Ascending aorta (tissue), 2 donors: Measurements from ENCODE around the gene MAN1C1. TPM values are rescaled to one million over a fixed set of nuclear protein-coding genes. Genes with fewer than 3 reads are reported as not detected.
A peak's percentile ranks its signal among the peaks of the same experiment; 100 is the strongest.
"Not testable (repeated sequence)": the region's sequence is repeated elsewhere in the genome, so short reads cannot be mapped to it uniquely, and the experiment has no call there.

Source experiments
- DNase-seq, 2 donors: peaks; one replicate each; pipeline ENCODE4 v3.0.0-alpha.2; 2019; ENCODE audit warnings: low spot score in 2 of 2
- H3K27ac ChIP-seq, 2 donors: fragments of 200-600 bp; sonication (generic); one replicate each; pipeline ENCODE4 v1.5.1; 2016 to 2017; ENCODE audit warnings: mild to moderate bottlenecking in 1 of 2
- H3K27me3 ChIP-seq: fragments of 200-600 bp; sonication (generic); one replicate; pipeline ENCODE4 v1.5.1; 2017
- H3K36me3 ChIP-seq, 2 donors: fragments of 200-600 bp; sonication (generic); one replicate each; pipeline ENCODE4 v1.5.1; 2016
- H3K4me1 ChIP-seq, 2 donors: fragments of 200-600 bp; sonication (generic); one replicate each; pipeline ENCODE4 v1.5.1; 2016 to 2017; ENCODE audit warnings: mild to moderate bottlenecking in 1 of 2
- H3K4me3 ChIP-seq, 2 donors: fragments of 200-600 bp; sonication (generic); one replicate each; pipeline ENCODE4 v1.5.1; 2016 to 2017; ENCODE audit warnings: mild to moderate bottlenecking in 1 of 2
- H3K9me3 ChIP-seq, 2 donors: fragments of 200-600 bp; sonication (generic); one replicate each; pipeline ENCODE4 v1.5.1; 2016
- intact Hi-C: fragments of 100-400 bp; cut with DNase I; formaldehyde crosslinking; loops from one replicate; pipeline ENCODE4 v1.15.1; 2023
- total RNA-seq: library from RNA; depleted of rRNA; stranded (reverse); fragments of >200 nt; gene quantifications from one replicate; pipeline ENCODE4 v1.1.0, GENCODE V29; 2016
- TF ChIP-seq, protein P1 (sequence below), 3 experiments: fragments of 200-600 bp in 2 of 3; fragments of 450-650 bp in 1 of 3; sonication (generic) in 2 of 3; IDR thresholded peaks; one replicate each; pipeline ENCODE4 v1.5.1; 2016 to 2019; ENCODE audit warnings: antibody characterized with exemption in 3 of 3, mild to moderate bottlenecking in 1 of 3, moderate library complexity in 1 of 3

Gene MAN1C1
- total RNA-seq, 1 donor from 2014 or later, result 14.3 TPM

DNA sequence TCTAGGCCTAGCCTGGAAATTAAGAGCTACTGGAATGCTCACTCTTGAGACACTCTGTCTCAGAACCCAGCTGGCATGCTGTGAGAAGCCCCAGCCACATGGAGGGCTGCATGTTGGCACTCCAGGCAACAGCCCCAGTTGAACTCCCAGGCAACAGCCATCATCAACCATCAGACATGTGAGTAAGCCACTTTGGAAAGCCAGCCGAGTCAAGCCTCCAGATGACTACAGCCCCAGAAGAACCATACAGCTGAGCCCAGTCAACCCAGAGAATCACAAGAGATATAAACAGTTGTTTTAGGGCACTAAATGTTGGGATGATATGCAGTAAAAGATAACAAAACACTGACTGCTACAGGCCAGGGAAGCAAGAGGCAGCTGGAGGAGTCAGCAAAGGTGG is 17.7 kb upstream of the MAN1C1 start:
- H3K9me3 ChIP-seq, result peaks cover 0 to 5% of the 10 kb centered on the region in 2 donors
- TF ChIP-seq, protein P1, sequence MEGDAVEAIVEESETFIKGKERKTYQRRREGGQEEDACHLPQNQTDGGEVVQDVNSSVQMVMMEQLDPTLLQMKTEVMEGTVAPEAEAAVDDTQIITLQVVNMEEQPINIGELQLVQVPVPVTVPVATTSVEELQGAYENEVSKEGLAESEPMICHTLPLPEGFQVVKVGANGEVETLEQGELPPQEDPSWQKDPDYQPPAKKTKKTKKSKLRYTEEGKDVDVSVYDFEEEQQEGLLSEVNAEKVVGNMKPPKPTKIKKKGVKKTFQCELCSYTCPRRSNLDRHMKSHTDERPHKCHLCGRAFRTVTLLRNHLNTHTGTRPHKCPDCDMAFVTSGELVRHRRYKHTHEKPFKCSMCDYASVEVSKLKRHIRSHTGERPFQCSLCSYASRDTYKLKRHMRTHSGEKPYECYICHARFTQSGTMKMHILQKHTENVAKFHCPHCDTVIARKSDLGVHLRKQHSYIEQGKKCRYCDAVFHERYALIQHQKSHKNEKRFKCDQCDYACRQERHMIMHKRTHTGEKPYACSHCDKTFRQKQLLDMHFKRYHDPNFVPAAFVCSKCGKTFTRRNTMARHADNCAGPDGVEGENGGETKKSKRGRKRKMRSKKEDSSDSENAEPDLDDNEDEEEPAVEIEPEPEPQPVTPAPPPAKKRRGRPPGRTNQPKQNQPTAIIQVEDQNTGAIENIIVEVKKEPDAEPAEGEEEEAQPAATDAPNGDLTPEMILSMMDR (IDR thresholded peaks at IDR 0.05), result no peak
- H3K27ac ChIP-seq, result no peak overlapping the region
- intact Hi-C loops, result no loop called here
- no peak for DNase-seq
- H3K36me3 ChIP-seq, result peaks cover 0 to 6% of the 10 kb centered on the region in 2 donors
- H3K4me1 ChIP-seq, result no peaks in the 10 kb centered on the region
- no peak overlapping the region for H3K4me3 ChIP-seq
- H3K27me3 ChIP-seq, result no peaks in the 10 kb centered on the region

DNA sequence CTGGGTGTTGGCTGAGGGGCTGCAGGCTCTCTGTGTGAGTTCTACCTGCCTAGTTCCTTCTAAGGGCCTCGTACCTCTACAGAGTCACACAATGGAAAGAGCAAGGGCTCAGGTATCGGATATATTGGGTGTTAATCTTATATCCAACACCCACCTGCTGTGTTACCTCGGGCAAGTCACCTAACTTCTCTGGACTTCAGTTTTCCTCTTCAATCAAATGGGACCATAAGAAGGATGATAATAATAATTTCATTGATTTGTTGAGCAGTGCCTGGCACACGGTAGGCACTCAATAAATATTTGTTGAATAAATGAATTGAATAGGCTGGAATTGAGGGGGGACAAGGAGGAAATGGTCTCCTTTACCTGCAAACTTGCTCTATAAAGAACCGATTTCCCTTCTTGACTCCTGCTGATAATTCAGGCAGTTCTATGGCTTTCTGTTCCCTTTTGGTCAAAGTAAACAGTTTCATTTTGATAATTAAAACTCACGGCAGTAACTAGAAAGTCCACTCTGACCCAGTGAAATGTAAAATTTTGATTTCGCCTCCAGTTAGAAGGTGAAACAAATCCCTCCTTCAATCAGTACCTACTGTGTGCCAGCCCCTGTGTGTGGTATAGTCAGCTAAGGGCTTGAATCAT is 16.5 kb upstream of the MAN1C1 start:
- no peak overlapping the region for H3K4me3 ChIP-seq
- H3K27me3 ChIP-seq, result no peaks in the 10 kb centered on the region
- no peaks in the 10 kb centered on the region for H3K4me1 ChIP-seq
- TF ChIP-seq, protein P1 (IDR thresholded peaks at IDR 0.05), result no peak
- no peak for DNase-seq
- peaks cover 0 to 5% of the 10 kb centered on the region in 2 donors for H3K9me3 ChIP-seq
- intact Hi-C loops, result no loop called here
- peaks cover 0 to 6% of the 10 kb centered on the region in 2 donors for H3K36me3 ChIP-seq
- H3K27ac ChIP-seq, result no peak overlapping the region

DNA sequence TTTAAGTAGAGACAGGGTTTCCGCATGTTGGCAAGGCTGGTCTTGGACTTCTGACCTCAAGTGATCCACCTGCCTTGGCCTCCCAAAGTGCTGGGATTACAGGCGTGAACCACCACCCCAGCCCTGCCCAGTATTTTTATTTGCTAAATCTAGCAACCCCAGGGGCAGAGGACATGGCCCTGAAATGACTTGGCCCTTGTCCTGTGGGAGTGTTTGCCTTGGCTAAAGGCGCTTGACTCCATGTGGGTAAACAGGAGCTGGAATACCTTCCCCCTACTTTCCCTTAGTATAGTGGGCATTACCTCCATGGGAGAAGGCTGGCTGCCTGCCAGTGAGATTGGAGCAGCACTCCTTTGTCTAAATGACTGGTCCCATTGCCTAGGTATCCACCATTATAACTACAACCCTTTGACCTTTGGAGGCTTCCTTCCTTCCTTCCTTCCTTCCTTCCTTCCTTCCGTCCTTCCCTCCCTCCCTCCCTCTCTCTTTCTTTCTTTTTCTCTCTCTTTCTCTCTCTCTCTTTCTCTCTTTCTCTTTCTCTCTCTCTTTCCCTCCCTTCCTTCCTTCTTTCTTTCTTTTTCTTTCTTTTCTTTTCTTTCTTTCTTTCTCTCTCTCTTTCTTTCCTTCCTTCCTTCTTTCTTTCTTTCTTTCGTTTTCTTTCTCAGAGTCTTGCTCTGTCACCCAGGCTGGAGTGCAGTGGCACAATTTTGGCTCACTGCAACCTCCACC is 15.5 kb upstream of the MAN1C1 start:
- H3K36me3 ChIP-seq, intact Hi-C loops, H3K4me1 ChIP-seq, H3K27ac ChIP-seq, H3K9me3 ChIP-seq, H3K27me3 ChIP-seq, H3K4me3 ChIP-seq, DNase-seq: not testable (repeated sequence)

DNA sequence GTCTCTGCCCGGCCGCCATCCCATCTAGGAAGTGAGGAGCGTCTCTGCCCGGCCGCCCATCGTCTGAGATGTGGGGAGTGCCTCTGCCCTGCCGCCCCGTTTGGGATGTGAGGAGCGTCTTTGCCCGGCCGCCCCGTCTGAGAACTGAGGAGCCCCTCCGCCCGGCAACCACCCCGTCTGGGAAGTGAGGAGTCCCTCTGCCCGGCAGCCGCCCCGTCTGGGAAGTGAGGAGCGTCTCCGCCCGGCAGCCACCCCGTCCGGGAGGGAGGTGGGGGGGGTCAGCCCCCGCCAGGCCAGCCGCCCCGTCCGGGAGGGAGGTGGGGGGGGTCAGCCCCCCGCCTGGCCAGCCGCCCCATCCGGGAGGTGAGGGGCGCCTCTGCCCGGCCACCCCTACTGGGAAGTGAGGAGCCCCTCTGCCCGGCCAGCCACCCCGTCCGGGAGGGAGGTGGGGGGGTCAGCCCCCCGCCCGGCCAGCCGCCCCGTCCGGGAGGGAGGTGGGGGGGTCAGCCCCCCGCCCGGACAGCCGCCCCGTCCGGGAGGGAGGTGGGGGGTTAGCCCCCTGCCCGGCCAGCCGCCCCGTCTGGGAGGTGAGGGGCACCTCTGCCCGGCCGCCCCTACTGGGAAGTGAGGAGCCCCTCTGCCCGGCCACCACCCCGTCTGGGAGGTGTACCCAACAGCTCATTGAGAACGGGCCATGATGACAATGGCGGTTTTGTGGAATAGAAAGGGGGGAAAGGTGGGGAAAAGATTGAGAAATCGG is 12.6 kb upstream of the MAN1C1 start:
- H3K27me3 ChIP-seq, result not testable (repeated sequence)

DNA sequence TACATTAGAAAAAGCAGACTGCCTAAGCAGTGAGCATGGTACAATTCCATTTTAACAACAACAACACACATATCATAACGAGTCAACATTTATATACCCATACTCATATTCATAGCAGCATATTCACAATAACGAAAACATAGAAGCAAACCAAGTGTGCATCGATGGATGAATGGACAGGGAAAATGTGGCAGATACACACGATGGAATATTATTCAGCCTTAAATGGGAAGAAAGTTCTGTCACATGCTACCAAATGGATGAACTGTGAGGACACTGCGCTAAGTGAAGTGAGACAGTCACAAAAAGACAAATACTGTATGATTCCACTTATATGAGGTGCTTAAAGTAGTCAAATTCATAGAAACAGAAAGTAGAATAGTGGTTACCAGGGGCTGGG is 9.5 kb upstream of the MAN1C1 start:
- TF ChIP-seq, protein P1 (IDR thresholded peaks at IDR 0.05), result no peak
- DNase-seq, result no peak
- Histone ChIP-seq H3K36me3 (no peaks in the 10 kb centered on the region), H3K4me1 (peaks cover 0 to 2% of the 10 kb centered on the region in 2 donors), H3K27me3 (no peaks in the 10 kb centered on the region), H3K27ac (no peak overlapping the region), H3K4me3 (no peak overlapping the region), H3K9me3 (no peaks in the 10 kb centered on the region)
- intact Hi-C loops, result loop anchor here (5.0 kb wide), 1 partner anchor 360 kb away; the partner anchor contains the start of gene RSRP1

More for the DNA sequence above, 12.6 kb upstream of the MAN1C1 start:
- H3K9me3 ChIP-seq, H3K4me3 ChIP-seq, DNase-seq, H3K4me1 ChIP-seq, H3K36me3 ChIP-seq, intact Hi-C loops, H3K27ac ChIP-seq: not testable (repeated sequence)

DNA sequence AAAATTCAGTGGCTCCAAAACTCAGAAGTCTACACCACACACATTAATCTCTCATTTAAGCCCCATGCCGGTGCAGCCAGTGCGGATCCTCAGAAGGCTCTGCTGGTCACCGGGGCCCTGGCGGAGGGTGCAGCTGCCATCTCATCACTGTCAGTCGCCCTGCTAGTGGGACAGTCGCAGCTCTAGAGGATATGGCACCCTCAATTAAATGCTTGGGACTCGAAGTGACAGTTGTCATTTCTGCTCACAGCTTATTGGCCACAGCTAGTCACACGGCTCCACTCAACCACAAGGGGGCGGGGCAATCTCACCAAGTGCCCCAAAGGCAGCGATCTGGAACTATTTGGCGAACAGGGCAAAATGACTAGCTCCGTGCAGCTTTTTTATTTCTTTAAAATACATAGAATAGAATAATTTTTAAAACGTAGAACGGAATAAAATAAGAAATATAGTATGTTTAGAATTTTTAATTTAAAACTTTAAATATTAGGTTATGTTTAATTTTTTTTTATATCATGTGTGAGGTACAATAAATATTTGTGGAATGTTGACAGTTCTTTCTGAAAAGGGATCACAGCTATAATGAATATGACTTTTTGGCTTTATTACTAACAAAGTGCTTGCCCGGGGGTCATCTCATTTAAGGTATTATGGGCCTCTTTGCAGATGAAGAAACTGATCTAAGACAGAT is 8.0 kb upstream of the MAN1C1 start:
- Histone ChIP-seq H3K36me3 (no peaks in the 10 kb centered on the region), H3K9me3 (no peaks in the 10 kb centered on the region), H3K27ac (no peak overlapping the region), H3K27me3 (no peaks in the 10 kb centered on the region), H3K4me1 (peaks cover 0 to 2% of the 10 kb centered on the region in 2 donors), H3K4me3 (peak overlapping the region; percentile 2 to 21)
- TF ChIP-seq, protein P1 (IDR thresholded peaks at IDR 0.05), result peak; percentile 52 to 81 (median 59)
- DNase-seq, result peak; percentile 45 to 93
- intact Hi-C loops, result loop anchor here (1.0 to 5.0 kb wide), 2 partner anchors 188 to 361 kb away; partner anchors contain the start of gene RSRP1
